GM18519 (cell line): ENCODE results near the gene SLC26A2.

Experiments used
- ATAC-seq: cut with Tn5 transposase; IDR thresholded peaks from one replicate; pipeline ENCODE4 v1.9.1; 2021; ENCODE audit warnings: mild to moderate bottlenecking, moderate library complexity; ENCODE audit not compliant: unreplicated experiment, low FRiP score

Gene SLC26A2

DNA sequence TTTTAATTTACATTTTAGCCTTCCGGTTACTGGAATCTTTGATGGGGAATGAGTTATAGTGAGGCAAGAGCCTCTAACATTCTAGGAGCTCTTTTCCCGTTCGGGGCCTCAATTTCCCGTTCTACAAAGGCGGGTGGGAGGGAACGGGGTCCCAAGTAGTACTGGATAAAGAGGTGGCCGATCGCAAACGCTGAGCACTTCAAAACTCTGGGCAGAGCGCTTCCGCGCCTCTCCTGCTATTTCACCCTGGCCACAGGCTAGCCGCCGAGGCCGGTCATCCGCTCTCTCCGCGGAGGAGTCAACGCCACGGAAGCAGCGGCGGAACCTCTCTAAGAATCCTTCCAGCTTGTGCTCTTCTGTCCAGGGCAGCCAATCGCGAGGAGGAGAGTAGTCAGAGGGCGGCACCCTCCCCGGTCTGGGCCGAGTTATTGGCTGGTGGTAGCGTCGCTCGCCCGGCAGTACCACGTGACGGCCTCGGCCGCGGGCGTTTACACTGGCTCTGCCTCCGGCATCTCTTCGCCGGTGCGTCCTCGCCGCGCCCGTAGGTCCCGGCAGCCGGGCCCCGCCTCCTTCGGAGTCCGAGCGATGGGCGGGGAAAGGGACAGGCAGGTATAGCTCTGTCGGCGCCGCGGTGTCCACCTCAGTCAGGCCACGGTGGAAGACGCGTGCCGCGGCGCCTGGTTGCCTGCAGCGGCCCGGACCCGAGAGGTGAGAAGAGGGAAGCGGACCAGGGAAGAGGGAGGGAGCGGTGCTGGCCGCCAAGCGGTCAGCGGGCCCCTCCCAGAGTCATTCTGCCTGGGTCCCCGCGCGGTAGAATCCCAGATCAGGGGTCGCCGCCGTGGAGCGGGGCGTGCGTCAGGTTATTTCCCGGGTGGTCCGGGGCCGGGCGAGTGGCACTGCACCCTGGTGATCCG lies at the start of gene SLC26A2:
TSS of gene SLC26A2 (plus strand) at position 487 of the 914 bp plus-strand sequence. CDS start 16,895 bp downstream, outside the sequence.
- peak; percentile 97 for ATAC-seq

DNA sequence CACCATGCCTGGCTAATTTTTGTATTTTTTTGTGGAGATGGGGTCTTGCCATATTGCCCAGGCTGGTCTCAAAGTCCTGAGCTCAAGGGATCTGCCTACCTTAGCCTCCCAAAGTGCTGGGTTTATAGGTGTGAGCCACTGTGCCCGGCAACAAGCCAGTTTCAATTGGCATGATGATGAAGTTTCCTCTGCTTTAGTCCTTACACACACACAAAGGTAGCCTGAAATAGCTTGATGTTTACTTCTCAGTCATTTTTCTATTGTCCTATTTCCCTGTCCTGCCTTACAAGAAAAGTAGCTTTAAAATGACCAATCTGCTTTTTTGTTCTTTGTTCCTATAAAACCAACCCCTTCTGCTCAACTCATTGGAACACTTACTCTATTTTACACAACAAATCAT lies 49.5 kb upstream of the SLC26A2 start:
- no peak for ATAC-seq

DNA sequence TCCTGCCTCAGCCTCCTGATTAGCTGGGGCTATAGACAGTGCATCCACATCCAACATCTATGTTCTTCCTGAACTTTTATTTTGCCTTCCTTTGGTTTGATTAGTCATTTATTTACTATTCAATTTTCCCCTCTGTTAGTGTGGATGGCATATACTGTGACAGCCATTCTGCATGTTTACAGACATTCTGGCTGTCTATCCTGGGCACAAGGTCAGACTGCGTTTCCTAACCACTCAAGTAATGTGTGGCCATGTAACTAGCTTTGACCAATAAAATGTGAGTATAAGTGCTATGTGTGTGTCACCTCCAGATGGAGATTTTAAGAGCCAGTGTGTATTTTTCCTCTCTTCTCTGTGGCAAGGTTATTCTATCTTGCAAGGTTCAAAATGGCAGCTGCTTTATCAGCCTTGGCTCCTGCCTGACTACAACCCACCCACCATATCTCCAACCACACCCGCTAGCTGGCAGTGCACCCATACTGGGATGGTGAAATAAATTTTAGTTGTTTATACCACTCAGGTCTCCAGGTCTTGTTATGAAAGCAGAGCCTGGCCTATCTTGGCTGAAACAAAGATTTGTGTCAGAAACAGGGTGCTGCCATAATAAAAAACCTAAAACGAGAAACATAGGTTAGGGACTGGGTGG lies 48.2 kb upstream of the SLC26A2 start:
- ATAC-seq, result no peak

DNA sequence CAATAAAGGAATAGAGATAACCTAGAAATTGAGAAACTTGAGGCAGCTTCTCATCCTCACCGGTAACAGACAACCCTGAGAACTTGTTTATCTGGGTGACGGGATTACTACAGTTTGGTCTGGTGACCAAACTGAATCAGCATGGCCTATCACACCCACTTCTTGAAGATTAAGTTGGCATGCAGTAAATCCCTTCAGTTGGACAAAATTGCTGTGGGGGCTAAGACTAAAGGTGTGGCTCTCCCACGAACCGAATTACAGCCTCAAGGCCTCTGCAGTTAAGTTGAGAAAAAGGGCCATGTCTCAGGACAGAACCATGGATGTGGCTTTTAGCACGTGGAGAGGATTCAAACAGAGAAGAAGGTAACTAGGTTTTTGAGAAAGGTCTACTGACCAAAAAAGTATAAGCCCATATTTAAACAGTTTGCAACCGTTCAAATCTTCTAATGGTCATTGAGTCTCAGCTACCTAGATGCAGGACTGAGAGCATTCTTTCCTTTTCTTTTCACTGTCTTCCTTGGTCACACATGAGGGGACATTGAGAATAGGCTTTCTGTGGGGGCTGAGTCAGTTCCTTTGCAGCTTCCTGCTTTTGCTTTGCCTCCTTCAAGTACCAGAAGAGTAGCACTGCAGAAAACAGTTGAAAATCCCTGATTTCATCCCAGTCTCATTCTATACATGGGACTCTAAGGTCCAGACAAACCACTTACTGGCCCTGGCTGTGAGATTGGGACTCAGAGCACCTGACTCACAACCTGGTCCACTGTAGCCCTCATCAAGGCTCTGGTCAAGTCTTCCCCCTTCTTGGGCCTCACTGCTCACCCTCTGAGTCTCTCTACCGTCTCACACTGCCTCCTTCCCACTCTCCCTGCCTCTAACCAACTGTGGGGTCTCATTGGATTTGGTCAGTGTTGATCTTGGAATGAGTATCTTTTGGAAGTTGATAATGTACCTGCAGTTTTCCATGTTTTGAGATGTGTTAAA lies 46.8 kb upstream of the SLC26A2 start:
- ATAC-seq, result no peak

DNA sequence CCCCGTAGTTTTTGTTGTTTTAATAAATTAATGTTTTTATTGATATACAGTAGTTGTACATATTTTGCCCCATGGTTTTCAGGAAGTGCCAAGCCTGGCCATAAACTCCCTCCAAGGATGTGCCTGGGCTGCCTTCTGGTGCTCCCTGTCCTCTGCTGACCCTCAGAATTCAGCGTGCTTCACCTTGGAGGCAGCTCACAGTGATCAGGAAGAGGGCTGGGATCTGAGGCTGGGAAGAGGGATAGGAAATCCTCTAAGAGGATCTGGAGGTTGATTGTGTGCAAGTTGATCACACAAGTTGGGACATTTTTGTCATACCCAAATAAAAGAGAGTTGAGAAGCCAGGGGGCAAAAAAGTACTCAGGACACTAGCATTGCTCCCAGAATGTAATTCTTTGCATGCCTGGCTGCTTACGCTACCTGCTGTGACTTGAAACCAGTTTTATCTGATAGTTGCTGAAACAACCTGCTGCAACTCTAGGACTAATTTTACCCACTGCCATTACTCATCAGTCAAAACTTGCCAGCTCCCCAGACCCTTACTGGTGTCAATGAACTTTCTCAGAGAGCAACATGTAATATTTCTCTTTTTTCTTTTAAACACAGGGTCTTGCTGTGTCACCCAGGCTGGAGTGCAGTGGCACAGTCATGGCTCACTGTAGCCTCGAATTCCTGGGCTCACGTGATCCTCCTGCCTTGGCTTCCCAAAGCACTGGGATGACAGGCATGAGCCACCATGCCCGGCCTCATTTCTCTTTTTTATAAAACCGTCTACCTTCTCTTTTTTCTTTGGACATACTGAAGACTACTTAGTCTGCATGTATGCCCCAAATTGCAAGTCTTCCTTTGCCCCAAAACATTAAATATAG lies 44.9 kb upstream of the SLC26A2 start:
- no peak for ATAC-seq

DNA sequence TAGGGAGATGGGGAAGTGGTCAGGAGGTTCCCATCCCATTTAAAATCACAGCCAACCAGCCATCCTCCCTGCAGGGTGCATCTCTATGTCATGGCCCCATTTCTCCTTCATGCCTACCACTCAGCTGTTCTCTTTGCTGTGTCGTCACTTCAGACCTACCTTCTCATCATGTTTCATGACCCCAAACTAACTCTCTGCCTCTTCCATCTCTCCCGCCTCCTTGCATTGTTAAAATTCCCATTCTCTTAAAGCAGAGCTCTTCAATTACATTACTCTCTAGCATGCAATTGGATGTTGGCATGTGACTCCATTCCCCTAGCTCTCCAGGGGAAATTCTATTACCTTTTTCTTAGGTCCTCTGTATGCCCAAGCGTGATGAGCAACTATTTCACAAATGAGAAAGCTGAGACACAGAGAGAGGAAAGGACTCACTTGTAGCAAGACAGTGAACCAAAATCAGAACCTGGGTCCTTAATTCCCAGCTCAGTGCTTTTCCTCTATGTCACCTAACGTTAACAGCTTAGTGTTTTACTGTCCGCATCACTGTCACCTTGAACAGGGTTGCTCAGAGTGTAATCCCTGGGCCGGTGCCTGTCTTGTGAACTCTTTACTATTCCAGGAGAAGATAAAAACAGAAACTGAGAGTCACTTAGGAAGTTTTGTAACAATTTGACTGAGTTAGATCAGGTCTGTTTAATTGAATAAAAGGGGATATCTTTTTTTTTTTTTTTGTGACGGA lies 44.1 kb upstream of the SLC26A2 start:
- ATAC-seq, result no peak

DNA sequence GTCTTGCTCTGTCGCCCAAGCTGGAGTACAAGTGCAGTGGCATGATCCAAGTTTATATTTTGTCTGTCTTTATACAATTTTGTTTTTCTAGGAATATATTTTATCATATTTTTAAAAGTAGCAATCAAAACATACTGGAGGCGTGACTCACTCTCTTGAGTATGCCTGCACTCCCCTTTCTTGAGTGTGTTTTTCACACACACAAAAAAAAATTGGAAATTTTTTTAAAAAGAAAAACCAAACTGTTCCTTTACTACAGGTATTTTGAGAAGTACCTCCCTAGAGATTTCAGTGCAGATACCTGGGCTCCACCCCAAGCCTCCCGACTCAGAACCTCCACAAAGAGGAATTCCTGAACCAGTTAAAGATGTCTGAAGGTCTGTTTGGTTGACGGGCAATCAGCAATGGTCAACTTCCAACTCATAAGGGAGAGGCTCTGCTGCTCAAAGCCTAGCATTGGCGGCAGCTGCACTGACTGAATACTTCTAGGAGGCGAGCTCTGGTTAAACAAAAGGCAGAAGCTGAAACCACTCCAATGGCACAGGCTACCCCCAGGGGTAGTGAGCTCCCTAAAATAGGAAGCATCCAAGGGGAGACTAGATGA lies 43.4 kb upstream of the SLC26A2 start:
- no peak for ATAC-seq

DNA sequence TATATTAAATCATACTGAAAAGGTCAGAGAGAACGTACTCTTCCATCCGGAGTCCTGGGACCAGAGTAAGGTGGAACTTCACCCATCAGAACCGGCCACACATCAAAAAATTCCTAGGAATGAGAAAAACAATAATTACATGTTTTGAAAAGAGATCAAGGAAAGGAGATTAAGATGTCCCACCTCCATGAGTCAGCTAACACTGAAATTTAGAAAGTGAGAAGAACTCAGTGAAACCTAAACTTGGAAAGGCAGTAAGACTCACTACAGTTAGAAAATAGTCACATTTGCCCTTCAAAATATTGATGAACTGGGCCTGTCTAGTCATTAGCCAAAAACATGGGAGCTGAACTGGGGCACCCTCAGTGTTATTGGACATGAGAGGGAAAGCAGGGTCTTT lies 39.0 kb upstream of the SLC26A2 start:
- no peak for ATAC-seq

DNA sequence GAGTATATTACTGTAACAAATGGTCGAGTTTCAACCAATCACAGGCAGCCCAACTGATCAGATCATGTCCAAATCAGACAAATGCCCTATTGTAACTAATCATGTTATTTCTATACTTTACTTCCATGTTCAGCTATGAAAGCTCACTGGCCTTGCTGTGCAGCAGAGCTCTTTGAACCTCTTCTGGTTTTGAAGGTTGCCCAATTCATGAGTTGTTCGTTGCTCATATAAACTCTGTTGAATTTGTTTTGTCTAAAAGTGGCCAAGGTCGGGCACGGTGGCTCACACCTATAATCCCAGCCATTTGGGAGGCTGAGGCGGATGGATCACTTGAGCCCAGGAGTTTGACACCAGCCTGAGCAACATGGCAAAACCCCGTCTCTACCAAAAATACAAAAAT lies 37.6 kb upstream of the SLC26A2 start:
- ATAC-seq, result no peak

DNA sequence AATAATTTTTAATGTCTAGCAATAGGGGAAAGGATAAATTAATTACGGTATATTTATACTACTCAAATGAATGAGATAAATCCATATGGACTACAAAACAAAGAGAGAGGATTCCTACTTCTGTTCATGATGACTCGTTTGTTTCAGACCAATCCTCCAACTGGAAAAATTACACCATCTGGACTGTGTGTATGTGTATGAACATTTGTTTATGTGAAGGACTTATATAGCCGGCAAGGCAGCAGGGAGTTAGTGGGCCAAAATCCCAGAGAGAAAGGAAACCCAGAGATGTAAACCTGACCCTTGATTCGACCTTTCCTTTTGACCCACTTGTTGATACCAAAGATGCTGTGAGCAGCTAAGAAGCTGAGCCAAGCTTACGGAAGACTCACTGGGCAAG lies 36.1 kb upstream of the SLC26A2 start:
- no peak for ATAC-seq

DNA sequence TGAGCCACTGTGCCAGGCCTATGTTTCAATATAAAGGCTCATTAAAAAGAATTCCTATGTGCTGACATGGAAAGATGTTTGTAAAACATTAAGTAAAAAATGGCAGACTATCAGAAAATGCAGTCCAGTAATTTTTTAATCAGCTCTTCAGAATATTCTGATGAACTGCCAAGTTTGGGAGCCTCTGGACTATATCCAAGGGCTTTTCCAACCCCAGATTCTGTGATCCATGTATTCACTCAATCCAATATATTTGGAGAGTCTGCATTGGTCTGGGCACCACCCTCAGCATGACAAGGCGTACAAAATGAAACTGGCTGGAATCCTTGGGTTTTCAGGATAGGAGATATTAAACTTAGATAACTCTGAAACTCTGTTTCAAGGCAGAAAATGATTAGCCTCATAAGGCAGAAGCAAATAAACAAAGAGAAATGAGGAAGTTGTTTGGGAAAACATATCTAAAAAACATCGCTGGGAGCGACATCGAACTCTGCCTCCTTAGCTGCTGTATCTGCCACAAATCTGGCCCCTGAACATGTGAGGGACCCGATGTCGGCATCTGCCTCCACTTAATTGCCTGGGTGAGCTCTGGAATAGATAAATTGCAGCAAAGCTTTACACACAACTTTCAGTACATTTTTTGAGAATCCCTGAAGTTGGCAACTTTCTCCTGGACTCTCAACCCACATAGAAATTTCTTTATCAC lies 30.4 kb upstream of the SLC26A2 start:
- no peak for ATAC-seq

DNA sequence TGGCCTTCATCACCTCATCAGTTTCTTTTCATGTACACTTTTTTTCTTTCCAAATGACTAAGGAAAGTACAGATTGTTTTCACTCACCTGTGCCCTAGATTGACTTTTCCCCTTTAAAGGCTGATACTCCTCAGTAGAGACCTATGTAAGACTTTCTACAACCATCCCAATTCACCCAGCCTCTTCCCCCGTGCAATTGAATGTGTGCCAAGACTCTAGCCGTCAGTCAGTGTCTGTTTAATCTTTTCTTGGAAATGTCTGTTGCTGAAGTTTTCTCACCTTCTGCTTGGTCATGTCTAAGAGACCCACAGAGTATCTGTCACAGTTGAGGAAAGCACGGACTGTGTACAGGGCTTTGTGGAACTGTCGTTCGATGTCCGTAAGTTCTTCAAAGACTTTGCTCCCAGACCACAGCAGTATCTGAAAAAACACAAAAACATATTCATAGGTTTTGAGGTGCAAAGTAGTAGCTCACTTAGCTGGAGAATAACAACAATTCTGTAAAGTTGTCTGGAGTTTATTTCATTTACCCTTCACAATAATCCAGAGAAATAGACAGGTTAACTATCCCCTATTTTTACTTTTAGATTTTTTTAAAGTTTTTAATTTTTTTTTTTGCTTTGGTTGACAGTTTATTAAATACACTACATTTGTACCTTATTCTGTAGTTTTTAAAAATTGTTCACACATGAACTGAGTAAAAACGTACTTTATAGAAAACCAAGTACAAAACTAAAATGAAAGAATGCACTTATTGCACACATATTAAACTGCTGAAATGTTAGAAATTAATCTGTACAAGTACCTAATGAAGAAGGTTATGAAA lies 29.6 kb upstream of the SLC26A2 start:
- ATAC-seq, result no peak

DNA sequence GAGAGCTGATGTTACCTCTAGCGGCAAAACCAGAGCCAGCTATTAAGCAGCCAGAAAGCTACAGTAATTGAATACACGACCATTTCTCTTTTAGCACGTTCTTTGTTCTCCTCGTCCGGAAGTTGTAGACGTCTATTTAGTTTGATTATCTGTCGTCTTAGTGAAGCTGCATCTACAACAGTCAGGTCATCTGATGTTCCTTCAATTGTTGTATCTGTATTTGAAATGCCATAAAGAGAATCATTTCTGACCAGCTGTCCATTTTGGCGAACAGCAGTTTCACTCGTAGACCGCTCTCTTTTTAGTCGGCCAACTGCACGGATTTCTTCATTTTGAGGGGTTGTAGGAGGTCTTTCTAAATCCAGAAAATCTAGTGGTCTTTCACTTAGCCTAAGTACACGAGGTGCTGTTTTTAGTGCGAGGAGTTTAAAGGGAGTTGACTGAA lies 28.5 kb upstream of the SLC26A2 start:
- ATAC-seq, result no peak

DNA sequence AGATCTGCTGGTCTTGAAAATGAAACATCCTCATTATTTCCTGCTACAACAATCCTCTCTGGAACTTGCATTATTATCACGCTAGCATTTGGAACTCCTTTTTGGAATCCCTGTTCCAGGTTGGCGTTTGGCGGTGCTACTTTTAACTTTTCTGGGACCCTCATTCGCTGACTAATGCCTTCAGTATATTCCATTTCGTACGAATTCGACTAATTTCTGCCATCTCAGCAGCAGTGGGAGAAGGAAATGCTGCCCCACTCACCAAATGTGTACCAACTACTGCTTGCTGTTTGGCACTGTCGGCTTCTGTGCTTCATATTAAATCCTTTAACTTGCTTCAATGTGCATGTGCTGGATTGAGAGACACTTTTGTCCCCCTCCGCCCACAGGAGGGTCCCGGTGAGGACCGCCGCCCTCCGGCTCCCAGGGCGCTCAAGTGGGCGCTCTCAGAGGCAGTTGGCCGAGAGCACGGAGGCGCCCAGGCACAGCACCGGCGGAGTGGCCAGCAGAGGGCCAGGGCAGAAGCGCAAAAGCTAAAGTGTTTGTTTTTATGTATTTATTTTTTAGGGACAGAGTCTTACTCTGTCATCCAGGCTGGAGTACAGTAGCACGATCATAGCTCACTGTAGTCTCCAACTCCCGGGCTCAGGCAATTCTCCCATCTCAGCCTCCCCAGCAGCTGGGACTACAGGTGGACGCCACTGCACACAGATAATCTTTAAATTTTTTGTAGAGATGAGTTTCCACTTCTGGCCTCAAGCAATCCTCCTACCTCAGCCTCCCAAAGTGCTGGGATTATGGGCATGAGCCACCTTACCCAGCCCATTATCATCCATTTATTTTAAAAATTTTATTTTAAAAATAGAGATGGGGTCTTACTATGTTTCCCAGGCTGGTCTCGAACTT lies 27.9 kb upstream of the SLC26A2 start:
- no peak for ATAC-seq

DNA sequence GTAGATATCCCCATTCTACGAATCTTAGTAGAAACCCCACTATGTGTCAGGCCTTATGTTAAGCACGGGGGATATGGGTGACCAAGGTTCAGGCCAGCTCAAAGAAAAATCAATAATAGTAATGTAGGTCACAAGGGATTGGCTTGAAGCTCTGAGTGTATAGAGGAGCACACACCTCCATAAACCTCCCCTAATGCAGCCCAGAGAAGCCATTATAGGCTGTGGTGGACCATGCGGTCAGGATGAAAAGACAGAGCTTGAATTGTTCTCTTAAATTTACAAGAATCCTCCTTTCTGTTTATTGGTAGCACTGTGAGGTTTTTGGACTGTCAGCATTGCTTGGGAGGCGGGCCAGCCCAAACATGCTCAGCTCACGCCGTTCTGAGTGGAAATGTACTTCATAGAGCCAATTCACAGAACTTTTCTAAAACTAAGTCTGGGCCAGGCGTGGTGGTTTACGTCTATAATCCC lies 25.1 kb upstream of the SLC26A2 start:
- no peak for ATAC-seq
